Left ventricle myocardium inferior (tissue), 1 donor: Measurements from ENCODE around the gene TAPT1. TPM values are rescaled to one million over a fixed set of nuclear protein-coding genes. Genes with fewer than 3 reads are reported as not detected.

Experiments
- DNase-seq: peaks from one replicate; pipeline ENCODE4 v3.0.0-alpha.2; 2020
- H3K27ac ChIP-seq: fragments of 200-600 bp; replicated peaks from 2 replicates; pipeline ENCODE4 v1.8.0; 2021
- H3K27me3 ChIP-seq: fragments of 200-600 bp; 2 replicates; pipeline ENCODE4 v1.8.0; 2021; ENCODE audit warnings: low read depth
- H3K36me3 ChIP-seq: fragments of 200-600 bp; 2 replicates; pipeline ENCODE4 v1.8.0; 2021
- H3K4me1 ChIP-seq: fragments of 200-600 bp; 2 replicates; pipeline ENCODE4 v1.8.0; 2021
- H3K4me3 ChIP-seq: fragments of 200-600 bp; 2 replicates; pipeline ENCODE4 v1.8.0; 2021; ENCODE audit warnings: mild to moderate bottlenecking, moderate library complexity
- H3K9me3 ChIP-seq: fragments of 200-600 bp; replicated peaks from 2 replicates; pipeline ENCODE4 v1.8.0; 2021
- intact Hi-C: fragments of 100-400 bp; cut with micrococcal nuclease; formaldehyde crosslinking; loops from one replicate; pipeline ENCODE4 v1.11.0; 2022
- total RNA-seq: library from RNA; stranded (reverse); fragmentation: NEBNext Ultra II Directional; extraction: Animal tissue kit (Norgen Biotek cat#: 25700); gene quantifications from one replicate; pipeline ENCODE4 v1.2.1, GENCODE V29; 2021
- TF ChIP-seq, protein P1 (sequence below): fragments of 200-600 bp; IDR thresholded peaks from 2 replicates; pipeline ENCODE4 v1.8.0; 2021; ENCODE audit warnings: antibody characterized with exemption, mild to moderate bottlenecking, borderline replicate concordance
- donor health status: DM: no; HTN: yes; CAD: no; lungs with severe emphysema.

TAPT1 gene
- total RNA-seq, 1 donor from 2014 or later: 35.3 TPM

DNA sequence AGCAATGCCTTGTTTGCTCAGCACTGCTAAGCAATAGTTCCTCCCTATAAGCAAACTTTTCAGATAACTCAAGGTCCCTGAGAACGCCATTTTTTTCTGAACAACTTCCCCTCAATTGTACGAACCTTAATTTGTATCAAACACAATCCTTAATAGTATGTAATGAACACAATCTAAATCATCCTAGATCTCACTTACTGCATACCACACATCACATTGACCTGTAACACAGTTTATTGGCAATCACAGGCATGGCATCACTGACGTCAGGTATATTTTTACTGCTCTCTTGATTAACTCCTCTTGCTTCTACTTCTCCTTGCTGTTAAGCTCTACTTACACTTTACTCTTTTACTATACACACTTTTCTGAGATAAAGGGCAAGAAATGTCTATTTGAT is 67.0 kb downstream of the TAPT1 start:
- TF ChIP-seq, protein P1, sequence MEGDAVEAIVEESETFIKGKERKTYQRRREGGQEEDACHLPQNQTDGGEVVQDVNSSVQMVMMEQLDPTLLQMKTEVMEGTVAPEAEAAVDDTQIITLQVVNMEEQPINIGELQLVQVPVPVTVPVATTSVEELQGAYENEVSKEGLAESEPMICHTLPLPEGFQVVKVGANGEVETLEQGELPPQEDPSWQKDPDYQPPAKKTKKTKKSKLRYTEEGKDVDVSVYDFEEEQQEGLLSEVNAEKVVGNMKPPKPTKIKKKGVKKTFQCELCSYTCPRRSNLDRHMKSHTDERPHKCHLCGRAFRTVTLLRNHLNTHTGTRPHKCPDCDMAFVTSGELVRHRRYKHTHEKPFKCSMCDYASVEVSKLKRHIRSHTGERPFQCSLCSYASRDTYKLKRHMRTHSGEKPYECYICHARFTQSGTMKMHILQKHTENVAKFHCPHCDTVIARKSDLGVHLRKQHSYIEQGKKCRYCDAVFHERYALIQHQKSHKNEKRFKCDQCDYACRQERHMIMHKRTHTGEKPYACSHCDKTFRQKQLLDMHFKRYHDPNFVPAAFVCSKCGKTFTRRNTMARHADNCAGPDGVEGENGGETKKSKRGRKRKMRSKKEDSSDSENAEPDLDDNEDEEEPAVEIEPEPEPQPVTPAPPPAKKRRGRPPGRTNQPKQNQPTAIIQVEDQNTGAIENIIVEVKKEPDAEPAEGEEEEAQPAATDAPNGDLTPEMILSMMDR: no peak
- no peak for DNase-seq
- Histone ChIP-seq H3K36me3 (peaks cover 35% of the 10 kb centered on the region), H3K4me3 (no peak overlapping the region), H3K27me3 (no peaks in the 10 kb centered on the region), H3K27ac (no peak overlapping the region), H3K9me3 (no peaks in the 10 kb centered on the region), H3K4me1 (peaks cover 48% of the 10 kb centered on the region)
- intact Hi-C loops: no loop called here

DNA sequence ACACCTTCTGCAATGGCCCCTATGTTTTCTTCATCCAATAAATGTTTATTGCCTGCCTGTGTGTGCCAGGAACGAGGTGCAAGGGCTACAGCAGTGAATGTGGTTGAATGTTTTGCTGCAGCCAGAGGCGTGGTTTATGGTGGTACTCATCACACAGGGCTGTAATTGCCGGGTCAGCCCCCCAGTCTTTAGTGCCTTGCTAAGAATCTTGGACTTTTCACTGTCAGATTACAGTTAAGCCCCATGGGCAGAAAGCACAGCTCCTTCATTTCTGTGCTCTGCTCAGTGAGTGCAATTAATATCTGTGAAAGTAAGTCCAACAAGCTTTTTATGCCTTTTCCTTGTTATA is 67.8 kb downstream of the TAPT1 start:
- no peaks in the 10 kb centered on the region for H3K27me3 ChIP-seq
- intact Hi-C loops: no loop called here
- no peak for DNase-seq
- no peaks in the 10 kb centered on the region for H3K9me3 ChIP-seq
- peaks cover 27% of the 10 kb centered on the region for H3K36me3 ChIP-seq
- no peak overlapping the region for H3K4me3 ChIP-seq
- TF ChIP-seq, protein P1: no peak
- H3K4me1 ChIP-seq: peaks cover 48% of the 10 kb centered on the region
- no peak overlapping the region for H3K27ac ChIP-seq

DNA sequence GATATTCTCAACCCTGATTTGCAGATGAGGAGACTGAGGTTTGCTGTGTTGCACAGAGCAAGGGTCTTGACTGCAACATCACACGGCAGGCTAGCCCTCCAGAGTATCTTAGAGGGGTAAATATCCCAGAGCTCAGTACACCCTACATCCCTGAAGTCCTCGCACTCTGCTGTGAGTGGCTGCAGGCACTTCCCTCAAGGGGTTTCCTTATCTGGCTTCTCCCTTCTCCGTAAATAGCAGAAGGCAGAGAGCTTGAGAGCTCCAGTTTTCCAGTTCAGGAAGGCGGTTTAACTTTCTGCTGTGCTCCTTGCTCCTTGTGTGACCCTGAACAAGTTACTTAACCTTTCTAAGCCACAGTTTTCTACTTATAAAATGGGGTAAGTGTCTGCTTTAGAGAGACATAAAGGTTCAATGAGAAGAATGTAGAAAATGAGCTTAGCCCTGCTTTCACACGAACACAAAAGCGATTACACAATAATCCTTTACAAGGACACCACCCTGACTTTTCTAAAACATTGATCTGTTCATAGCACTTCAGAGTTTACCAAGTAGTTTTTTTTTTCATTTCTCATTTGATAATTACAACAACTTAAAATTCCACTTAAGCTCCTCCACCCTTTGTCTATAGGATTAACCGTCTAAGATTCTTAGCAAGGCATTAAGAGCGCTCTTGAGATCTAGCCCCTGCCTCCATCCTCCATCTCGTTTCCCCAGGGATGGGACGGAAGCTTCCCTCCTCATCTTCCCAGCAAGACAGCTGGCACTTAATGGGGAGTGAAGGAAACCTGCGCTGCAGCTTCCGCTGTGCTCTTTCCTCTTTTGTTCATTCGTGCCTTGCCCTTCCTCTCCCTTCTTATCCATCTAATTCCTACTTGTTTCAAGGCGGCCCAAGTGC is 68.4 kb downstream of the TAPT1 start:
- no peaks in the 10 kb centered on the region for H3K9me3 ChIP-seq
- H3K27me3 ChIP-seq: no peaks in the 10 kb centered on the region
- TF ChIP-seq, protein P1: no peak
- no peak for DNase-seq
- no peak overlapping the region for H3K4me3 ChIP-seq
- peaks cover 20% of the 10 kb centered on the region for H3K36me3 ChIP-seq
- peaks cover 48% of the 10 kb centered on the region for H3K4me1 ChIP-seq
- no peak overlapping the region for H3K27ac ChIP-seq
- intact Hi-C loops: no loop called here

DNA sequence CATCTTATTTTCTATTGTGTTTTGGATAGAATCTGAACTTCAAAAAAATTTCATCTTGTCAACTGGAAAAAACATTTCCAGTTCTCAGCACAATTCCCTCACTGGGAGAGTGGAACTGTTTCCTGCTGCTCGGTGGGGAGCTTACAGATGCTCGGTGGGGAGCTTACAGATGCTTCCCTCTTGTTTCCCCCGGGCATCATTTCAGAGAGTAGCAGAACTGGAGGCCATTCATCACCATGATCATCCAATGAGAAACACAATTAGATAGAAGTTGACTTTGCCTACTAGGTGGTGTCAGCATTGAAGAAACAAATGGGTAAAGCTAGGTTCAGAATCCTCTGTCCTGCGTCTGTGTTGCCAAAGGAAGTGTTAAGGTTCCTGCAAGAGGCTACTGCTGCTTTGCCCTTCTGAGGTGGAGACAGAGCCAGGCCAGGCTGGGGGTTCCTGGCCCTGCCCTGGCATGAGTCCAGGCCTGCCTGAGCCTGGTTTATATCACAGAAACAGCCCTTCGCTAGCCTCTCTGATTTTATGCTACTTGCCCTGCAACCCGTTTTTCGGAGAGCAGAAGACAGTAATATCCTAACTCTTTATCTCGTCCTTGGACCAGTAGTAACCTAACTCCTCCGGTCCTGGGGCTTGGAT is 70.6 kb downstream of the TAPT1 start:
- Histone ChIP-seq H3K4me3 (no peak overlapping the region), H3K36me3 (peaks cover 6% of the 10 kb centered on the region), H3K9me3 (no peaks in the 10 kb centered on the region), H3K4me1 (peaks cover 47% of the 10 kb centered on the region), H3K27ac (no peak overlapping the region), H3K27me3 (no peaks in the 10 kb centered on the region)
- TF ChIP-seq, protein P1: no peak
- no peak for DNase-seq
- intact Hi-C loops: no loop called here

DNA sequence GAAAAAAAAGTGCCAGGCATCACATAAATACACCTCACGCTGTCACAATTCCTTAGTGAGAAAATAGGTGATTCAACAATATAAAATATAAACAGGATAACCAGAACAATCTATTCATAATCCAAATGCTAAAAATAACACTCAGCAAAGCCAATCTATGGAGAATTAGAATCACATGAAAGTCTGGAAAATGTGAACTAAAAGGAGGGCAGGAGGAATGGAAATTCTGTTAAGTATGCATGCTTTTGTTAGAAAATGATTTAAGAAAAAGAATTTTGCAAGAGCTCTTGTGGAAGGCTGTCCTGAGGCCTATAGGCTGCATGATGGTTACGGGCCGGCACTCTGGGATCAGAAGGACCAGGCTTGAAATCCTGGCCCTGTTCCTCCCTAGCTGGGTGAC is 71.8 kb downstream of the TAPT1 start:
- Histone ChIP-seq H3K9me3 (no peaks in the 10 kb centered on the region), H3K36me3 (no peaks in the 10 kb centered on the region), H3K27ac (no peak overlapping the region), H3K27me3 (no peaks in the 10 kb centered on the region), H3K4me3 (no peak overlapping the region), H3K4me1 (peaks cover 35% of the 10 kb centered on the region)
- DNase-seq: no peak
- intact Hi-C loops: no loop called here
- TF ChIP-seq, protein P1: no peak
